Duodenal mucosa (tissue), 2 donors: ENCODE measurements around the gene RAB27B.

Experiments used
- H3K27ac ChIP-seq: one replicate; pipeline ENCODE4 v1.7.0; 2013; ENCODE audit warnings: low read depth, low read length
- H3K27me3 ChIP-seq, 2 donors: one replicate each; pipeline ENCODE4 v1.7.0; 2013; ENCODE audit warnings: low read length in 2 of 2, control low read depth in 1 of 2; ENCODE audit not compliant: insufficient read depth in 2 of 2, control insufficient read depth in 1 of 2
- H3K36me3 ChIP-seq, 2 donors: one replicate each; pipeline ENCODE4 v1.7.0; 2013; ENCODE audit warnings: low read length in 2 of 2, control low read depth in 1 of 2; ENCODE audit not compliant: insufficient read depth in 2 of 2, control insufficient read depth in 1 of 2
- H3K4me1 ChIP-seq, 2 donors: one replicate each; pipeline ENCODE4 v1.7.0; 2013; ENCODE audit warnings: low read length in 2 of 2, control low read depth in 1 of 2; ENCODE audit not compliant: insufficient read depth in 2 of 2, control insufficient read depth in 1 of 2
- H3K4me3 ChIP-seq, 2 donors: one replicate each; pipeline ENCODE4 v1.7.0; 2013; ENCODE audit warnings: low read length in 2 of 2, low read depth in 1 of 2
- H3K9ac ChIP-seq, 2 donors: one replicate each; pipeline ENCODE4 v1.7.0; 2013; ENCODE audit warnings: low read length in 2 of 2, low read depth in 1 of 2
- H3K9me3 ChIP-seq, 2 donors: one replicate each; pipeline ENCODE4 v1.7.0; 2013; ENCODE audit warnings: low read length in 2 of 2, control low read depth in 1 of 2; ENCODE audit not compliant: control insufficient read depth in 1 of 2

The RAB27B gene

GRCh38 chr18:54828281-54828881 lies at the start of gene RAB27B:
TSS of gene RAB27B (plus strand) at chr18:54828477. CDS start at chr18:54877586, 49,109 bp downstream.
- peak within 1 kb of the TSS; percentile 77 to 87 for H3K4me3 ChIP-seq
- peaks cover 11 to 28% of the 10 kb centered on the region in 2 donors for H3K4me1 ChIP-seq
- H3K27ac ChIP-seq: peak within 1 kb of the TSS; percentile 46
- H3K9ac ChIP-seq: peak within 1 kb of the TSS; percentile 73 to 80
- H3K27me3 ChIP-seq: peaks cover 0 to 2% of the 10 kb centered on the region in 2 donors
- no peaks in the 10 kb centered on the region for H3K9me3 ChIP-seq
- H3K36me3 ChIP-seq: no peaks in the 10 kb centered on the region

- Histone ChIP-seq H3K27ac (no peak overlapping the region), H3K9ac (no peak overlapping the region), H3K36me3 (no peaks in the 10 kb centered on the region), H3K4me1 (peaks cover 0 to 14% of the 10 kb centered on the region in 2 donors), H3K27me3 (no peaks in the 10 kb centered on the region), H3K9me3 (no peaks in the 10 kb centered on the region), H3K4me3 (no peak overlapping the region)
Observed at GRCh38 chr18:54780285-54780861, 47.9 kb upstream of the RAB27B start.

GRCh38 chr18:54780970-54781369 lies 47.3 kb upstream of the RAB27B start:
- H3K4me3 ChIP-seq: no peak overlapping the region
- no peak overlapping the region for H3K27ac ChIP-seq
- no peak overlapping the region for H3K9ac ChIP-seq
- H3K27me3 ChIP-seq: no peaks in the 10 kb centered on the region
- no peaks in the 10 kb centered on the region for H3K36me3 ChIP-seq
- peaks cover 0 to 14% of the 10 kb centered on the region in 2 donors for H3K4me1 ChIP-seq
- no peaks in the 10 kb centered on the region for H3K9me3 ChIP-seq

- H3K27ac ChIP-seq: no peak overlapping the region
- H3K4me3 ChIP-seq: no peak overlapping the region
- H3K4me1 ChIP-seq: peaks cover 0 to 4% of the 10 kb centered on the region in 2 donors
- no peaks in the 10 kb centered on the region for H3K27me3 ChIP-seq
- H3K36me3 ChIP-seq: no peaks in the 10 kb centered on the region
- no peak overlapping the region for H3K9ac ChIP-seq
- no peaks in the 10 kb centered on the region for H3K9me3 ChIP-seq
Observed at GRCh38 chr18:54783139-54783538, 45.1 kb upstream of the RAB27B start.

- H3K27me3 ChIP-seq: no peaks in the 10 kb centered on the region
- no peak overlapping the region for H3K4me3 ChIP-seq
- H3K9me3 ChIP-seq: no peaks in the 10 kb centered on the region
- no peak overlapping the region for H3K27ac ChIP-seq
- no peaks in the 10 kb centered on the region for H3K36me3 ChIP-seq
- H3K9ac ChIP-seq: no peak overlapping the region
- H3K4me1 ChIP-seq: peaks cover 0 to under 1% of the 10 kb centered on the region in 2 donors
Observed at GRCh38 chr18:54786206-54786605, 42.1 kb upstream of the RAB27B start.

GRCh38 chr18:54787121-54787520 lies 41.2 kb upstream of the RAB27B start:
- H3K9me3 ChIP-seq: no peaks in the 10 kb centered on the region
- H3K36me3 ChIP-seq: no peaks in the 10 kb centered on the region
- no peak overlapping the region for H3K9ac ChIP-seq
- H3K4me1 ChIP-seq: no peaks in the 10 kb centered on the region
- H3K27me3 ChIP-seq: no peaks in the 10 kb centered on the region
- no peak overlapping the region for H3K4me3 ChIP-seq
- no peak overlapping the region for H3K27ac ChIP-seq

- no peak overlapping the region for H3K27ac ChIP-seq
- no peak overlapping the region for H3K9ac ChIP-seq
- H3K4me3 ChIP-seq: no peak overlapping the region
- no peaks in the 10 kb centered on the region for H3K36me3 ChIP-seq
- no peaks in the 10 kb centered on the region for H3K9me3 ChIP-seq
- no peaks in the 10 kb centered on the region for H3K27me3 ChIP-seq
- no peaks in the 10 kb centered on the region for H3K4me1 ChIP-seq
Observed at GRCh38 chr18:54787616-54788015, 40.7 kb upstream of the RAB27B start.

- Histone ChIP-seq H3K36me3 (no peaks in the 10 kb centered on the region), H3K4me3 (no peak overlapping the region), H3K9me3 (no peaks in the 10 kb centered on the region), H3K27ac (no peak overlapping the region), H3K27me3 (no peaks in the 10 kb centered on the region), H3K4me1 (no peaks in the 10 kb centered on the region), H3K9ac (no peak overlapping the region)
Observed at GRCh38 chr18:54790109-54790508, 38.2 kb upstream of the RAB27B start.

GRCh38 chr18:54791657-54792056 lies 36.6 kb upstream of the RAB27B start:
- H3K9me3 ChIP-seq: no peaks in the 10 kb centered on the region
- no peaks in the 10 kb centered on the region for H3K36me3 ChIP-seq
- H3K27me3 ChIP-seq: no peaks in the 10 kb centered on the region
- H3K4me3 ChIP-seq: no peak overlapping the region
- H3K4me1 ChIP-seq: no peaks in the 10 kb centered on the region
- H3K9ac ChIP-seq: no peak overlapping the region
- no peak overlapping the region for H3K27ac ChIP-seq

- Histone ChIP-seq H3K27me3 (no peaks in the 10 kb centered on the region), H3K4me3 (no peak overlapping the region), H3K9ac (no peak overlapping the region), H3K27ac (no peak overlapping the region), H3K36me3 (no peaks in the 10 kb centered on the region), H3K4me1 (no peaks in the 10 kb centered on the region), H3K9me3 (no peaks in the 10 kb centered on the region)
Observed at GRCh38 chr18:54792079-54792478, 36.2 kb upstream of the RAB27B start.
